HepG2 (cell line): ENCODE results near the gene SNRPD2. TPM values are rescaled to one million over a fixed set of nuclear protein-coding genes. Genes with fewer than 3 reads are reported as not detected.

Experiments used
- AHDC1 ChIP-seq: sonication (generic); formaldehyde crosslinking; IDR thresholded peaks from 2 replicates; pipeline ENCODE4 v1.5.1; 2020; ENCODE audit warnings: mild to moderate bottlenecking, missing genetic modification reagents, borderline replicate concordance
- FOXJ3 ChIP-seq: sonication (generic); formaldehyde crosslinking; IDR thresholded peaks from 2 replicates; pipeline ENCODE4 v1.4.0; 2020; ENCODE audit warnings: missing genetic modification reagents, mild to moderate bottlenecking, borderline replicate concordance
- MLXIP ChIP-seq: sonication (generic); formaldehyde crosslinking; IDR thresholded peaks from 2 replicates; pipeline ENCODE4 v1.9.0; 2021; ENCODE audit warnings: missing genetic modification reagents, borderline replicate concordance
- MTF1 ChIP-seq: sonication (generic); formaldehyde crosslinking; IDR thresholded peaks from 2 replicates; pipeline ENCODE4 v1.5.0; 2020; ENCODE audit warnings: missing genetic modification reagents
- PHF8 ChIP-seq: sonication (generic); formaldehyde crosslinking; IDR thresholded peaks from 2 replicates; pipeline ENCODE4 v1.5.0; 2020; ENCODE audit warnings: missing genetic modification reagents
- RBFOX2 ChIP-seq: fragments of 200-400 bp; formaldehyde crosslinking; IDR thresholded peaks from 2 replicates; pipeline ENCODE4 v1.6.1; 2017; ENCODE audit warnings: low read depth, mild to moderate bottlenecking, low read length
- SIN3A ChIP-seq: IDR thresholded peaks from 2 replicates; pipeline ENCODE4 v1.6.1; 2011; ENCODE audit warnings: low read depth, mild to moderate bottlenecking, control low read depth, low read length, borderline replicate concordance
- SIX1 ChIP-seq: sonication (generic); formaldehyde crosslinking; IDR thresholded peaks from 2 replicates; pipeline ENCODE4 v1.4.0; 2020; ENCODE audit warnings: missing genetic modification reagents, borderline replicate concordance
- SKIL ChIP-seq: sonication (generic); formaldehyde crosslinking; IDR thresholded peaks from 2 replicates; pipeline ENCODE4 v1.8.0; 2022; ENCODE audit warnings: missing genetic modification reagents, mild to moderate bottlenecking, moderate library complexity, borderline replicate concordance
- SYNCRIP ChIP-seq: fragments of 200-400 bp; formaldehyde crosslinking; IDR thresholded peaks from 2 replicates; pipeline ENCODE4 v1.6.1; 2018; ENCODE audit warnings: mild to moderate bottlenecking, low read depth, low read length; ENCODE audit not compliant: insufficient read depth
- TAF15 ChIP-seq: fragments of 200-400 bp; formaldehyde crosslinking; IDR thresholded peaks from one replicate; pipeline ENCODE4 v1.6.1; 2018; ENCODE audit warnings: mild to moderate bottlenecking, low read depth, low read length; ENCODE audit not compliant: poor library complexity, severe bottlenecking
- ZMAT5 ChIP-seq: sonication (generic); formaldehyde crosslinking; IDR thresholded peaks from 2 replicates; pipeline ENCODE4 v1.5.0; 2020; ENCODE audit warnings: mild to moderate bottlenecking, low read depth, missing genetic modification reagents, borderline replicate concordance
- ZNF143 ChIP-seq: sonication (generic); formaldehyde crosslinking; IDR thresholded peaks from 2 replicates; pipeline ENCODE4 v1.4.0; 2020; ENCODE audit warnings: missing genetic modification reagents
- ZNF354B ChIP-seq: sonication (generic); formaldehyde crosslinking; IDR thresholded peaks from 2 replicates; pipeline ENCODE4 v1.8.0; 2022; ENCODE audit warnings: mild to moderate bottlenecking, missing genetic modification reagents
- ZNF576 ChIP-seq: sonication (generic); formaldehyde crosslinking; IDR thresholded peaks from 2 replicates; pipeline ENCODE4 v1.4.0; 2020; ENCODE audit warnings: mild to moderate bottlenecking, missing genetic modification reagents
- ZNF660 ChIP-seq: sonication (generic); formaldehyde crosslinking; IDR thresholded peaks from 2 replicates; pipeline ENCODE4 v1.5.1; 2020; ENCODE audit warnings: mild to moderate bottlenecking, low read depth, missing genetic modification reagents, borderline replicate concordance
- polyA plus RNA-seq, 8 experiments: library from polyadenylated mRNA; depleted of rRNA in 3 of 8; stranded (reverse) in 7 of 8; unstranded in 1 of 8; fragments of >200 nt; fragmentation: Illumina TruSeq in 4 of 8; extraction: Trizol in 4 of 8; gene quantifications; 2 replicates each; pipeline versions ENCODE4 v1.2.1 to v1.2.3, GENCODE V29; 2011 to 2016; ENCODE audit warnings: low read depth in 4 of 8, missing spikeins in 1 of 8, mixed read lengths in 1 of 8; ENCODE audit not compliant: insufficient read depth in 1 of 8
- total RNA-seq, 5 experiments: library from RNA; depleted of rRNA; stranded (reverse); fragments of >200 nt; fragmentation: Illumina TruSeq; extraction: Trizol; gene quantifications; 2 replicates each; pipeline ENCODE4 v1.2.3, GENCODE V29; 2016; ENCODE audit warnings: low read depth in 1 of 5

SNRPD2 gene
- total and polyA plus RNA-seq, 2 of the 13 experiments (the other 11 are each of a cell fraction or from before 2014, with no cell fraction given): 299 to 485 TPM

- TF ChIP-seq SKIL (peak; percentile 62; the same call in 1 of the 2 replicates), ZNF143 (peak; percentile 81), ZMAT5 (no peak), ZNF354B (CRISPR knock-in tag) (no peak), SYNCRIP (no peak), MTF1 (CRISPR knock-in tag) (no peak), FOXJ3 (peak; percentile 66; the same call in 1 of the 2 replicates), ZNF660 (CRISPR knock-in tag) (no peak), TAF15 (peak; percentile 60), RBFOX2 (peak; percentile 76), SIN3A (no peak; the same call in 1 of the 2 replicates), AHDC1 (CRISPR knock-in tag) (no peak), MLXIP (CRISPR knock-in tag) (no peak), SIX1 (CRISPR knock-in tag) (no peak), PHF8 (CRISPR knock-in tag) (no peak), ZNF576 (no peak)
Measured at GRCh38 chr19:45717131-45717982, 25.6 kb upstream of the SNRPD2 start (continued).
